GM18511 (cell line): Measurements from ENCODE around the gene FAM120B.

ENCODE experiments used
- ATAC-seq: cut with Tn5 transposase; IDR thresholded peaks from one replicate; pipeline ENCODE4 v1.9.1; 2021; ENCODE audit warnings: mild to moderate bottlenecking, moderate library complexity; ENCODE audit not compliant: unreplicated experiment

The FAM120B gene

DNA sequence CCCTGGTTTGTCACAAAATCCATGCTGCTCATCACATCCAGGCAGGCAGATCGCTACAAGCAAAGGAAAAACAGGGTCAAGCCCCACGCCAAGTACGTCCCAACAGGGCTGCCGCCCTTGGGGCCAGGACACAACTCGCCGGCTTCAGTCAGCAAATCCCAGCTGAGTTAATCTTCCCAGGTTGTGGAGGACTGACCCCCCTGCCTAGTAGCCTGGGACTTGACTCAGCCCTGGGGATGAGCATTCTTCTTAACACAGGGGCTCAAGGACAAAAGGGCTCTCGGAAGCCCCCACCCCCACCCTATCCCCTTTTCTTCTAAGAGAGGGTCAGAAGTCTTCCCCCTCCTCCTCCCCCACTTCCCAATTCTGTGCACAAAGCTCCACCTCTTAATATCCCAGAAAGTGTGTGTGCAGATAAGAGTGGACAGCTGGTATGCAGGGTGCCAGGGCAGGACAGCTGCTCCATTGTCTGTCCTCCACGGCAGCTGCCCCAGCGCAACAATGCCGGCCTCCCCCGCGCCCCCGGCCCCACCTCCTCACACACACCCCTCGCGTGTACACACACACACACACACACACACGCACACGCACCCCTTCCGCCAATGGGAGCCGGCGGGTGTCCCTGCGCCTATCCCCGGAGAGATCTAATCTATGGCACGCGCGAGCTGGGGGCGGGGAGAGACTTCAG is 20.2 kb upstream of the FAM120B start:
- no peak for ATAC-seq

DNA sequence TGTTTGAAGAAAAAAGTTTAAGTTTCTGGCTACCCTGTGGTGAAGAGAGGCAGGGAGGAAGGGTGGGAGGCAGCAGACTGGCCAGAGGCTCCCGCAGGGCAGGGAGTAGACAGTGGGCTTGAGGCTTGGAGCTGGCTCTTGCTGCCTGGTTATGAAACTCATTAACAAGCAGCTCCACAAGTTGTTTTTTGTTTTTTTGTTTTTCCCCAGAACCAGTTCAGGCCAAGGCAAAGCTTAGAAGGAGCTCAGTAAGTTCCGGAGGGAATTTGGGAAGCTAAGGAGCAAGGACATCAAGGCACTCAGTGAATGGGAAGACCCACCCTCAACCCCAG is 19.7 kb upstream of the FAM120B start:
- ATAC-seq, result no peak

DNA sequence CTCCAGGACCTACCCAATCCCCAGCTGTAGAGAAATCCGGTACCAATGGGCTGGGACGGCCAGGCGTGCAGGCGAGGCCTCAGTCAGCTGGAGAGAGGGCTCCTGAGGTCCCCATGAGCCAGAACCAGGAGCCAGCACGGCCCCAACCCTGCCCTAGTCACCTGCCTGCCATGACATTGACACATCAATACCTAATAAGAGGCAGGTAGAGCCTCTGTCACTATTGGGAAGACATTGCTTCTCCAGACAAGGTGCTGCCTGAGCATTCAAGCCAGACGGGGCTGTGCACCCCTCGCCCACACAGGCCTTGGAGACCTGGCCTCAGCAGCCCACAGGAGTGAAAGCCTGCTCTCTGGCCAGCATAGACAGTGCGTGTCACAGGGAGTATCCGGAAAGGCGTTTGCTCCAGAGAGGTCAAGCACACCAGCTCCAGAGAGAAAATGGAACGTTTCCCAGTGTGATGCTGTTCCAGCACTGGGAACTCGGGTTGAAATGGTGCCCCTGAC is 19.1 kb upstream of the FAM120B start:
- no peak for ATAC-seq

DNA sequence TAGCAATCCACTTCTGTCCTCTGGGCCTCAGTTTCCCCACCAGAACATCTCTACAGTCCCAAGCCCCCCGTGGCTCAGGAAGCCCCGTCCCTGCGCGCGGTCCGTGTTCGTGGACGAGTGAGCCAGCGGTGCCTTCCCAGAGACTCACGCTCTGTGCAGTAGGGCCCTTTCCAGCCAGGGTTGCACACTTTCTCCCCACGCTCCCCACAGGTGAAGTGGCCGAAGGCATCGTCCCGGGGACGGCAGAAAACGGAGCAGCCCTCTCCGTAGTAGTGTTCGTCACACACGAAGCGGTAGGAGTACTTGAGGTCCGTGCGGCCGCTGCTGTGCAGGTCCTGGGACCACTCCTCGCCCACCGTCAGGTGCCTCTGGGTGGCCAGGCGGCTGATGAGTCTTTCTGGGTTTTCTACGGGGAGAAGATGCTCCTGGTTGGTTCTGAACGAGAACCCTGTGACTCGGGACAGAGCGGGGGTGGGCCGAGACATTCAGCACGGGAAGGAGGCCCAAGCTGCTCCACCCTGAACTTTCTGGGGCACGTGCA is 18.4 kb upstream of the FAM120B start:
- ATAC-seq, result no peak

DNA sequence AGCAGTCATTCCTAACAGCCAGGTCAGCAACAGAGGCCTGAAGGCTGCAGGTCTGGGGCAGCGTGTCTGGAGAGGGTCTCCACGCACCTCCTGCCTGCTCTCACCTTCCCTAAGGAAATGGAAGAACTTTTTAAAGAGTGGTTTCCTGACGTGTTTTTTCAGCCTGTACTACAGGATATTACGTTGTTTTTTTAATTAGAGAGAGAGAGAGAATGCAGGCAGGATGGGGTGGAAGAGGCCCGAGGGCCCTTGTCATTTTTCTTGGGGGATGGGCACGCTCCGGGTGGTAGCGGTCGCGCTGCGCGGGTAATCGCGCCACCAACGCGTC is 17.7 kb upstream of the FAM120B start:
- ATAC-seq, result no peak

DNA sequence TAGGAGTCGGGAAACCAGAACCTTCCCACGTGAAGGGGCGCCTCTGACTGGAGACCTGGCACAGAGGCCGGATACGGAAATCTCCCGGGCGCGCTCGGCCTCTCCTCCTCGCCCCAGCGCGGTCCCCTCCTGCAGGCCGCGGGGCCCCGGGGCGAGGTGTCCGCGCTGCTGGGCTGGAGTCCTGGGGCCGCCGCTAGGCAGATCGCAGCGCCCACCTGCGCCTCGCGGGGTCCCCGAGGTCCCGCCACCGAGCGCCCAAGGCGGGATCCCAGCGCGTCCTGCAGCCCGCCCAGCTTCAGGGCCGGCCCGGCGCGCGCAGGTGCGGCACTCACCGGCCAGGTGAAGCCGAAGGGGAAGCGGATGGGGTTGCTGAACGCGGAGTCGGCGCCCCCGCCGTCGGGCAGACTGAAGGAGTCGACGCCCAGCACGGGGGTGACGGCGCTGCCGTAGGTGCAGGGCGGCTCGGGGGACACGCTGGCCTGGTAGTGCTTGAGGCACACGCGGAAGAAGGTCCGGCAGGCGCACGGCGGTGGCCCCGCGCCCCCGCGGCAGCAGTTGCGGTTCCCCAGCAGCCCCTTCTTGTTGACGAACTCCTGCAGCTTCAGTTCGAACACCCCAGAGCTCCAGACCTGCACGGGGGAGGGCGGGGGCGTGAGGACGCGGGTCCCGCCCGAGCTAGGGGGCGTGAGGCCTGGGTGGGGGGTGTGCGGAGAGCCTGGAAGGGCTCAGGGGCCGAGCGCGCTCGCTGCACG is 17.2 kb upstream of the FAM120B start:
- no peak for ATAC-seq

DNA sequence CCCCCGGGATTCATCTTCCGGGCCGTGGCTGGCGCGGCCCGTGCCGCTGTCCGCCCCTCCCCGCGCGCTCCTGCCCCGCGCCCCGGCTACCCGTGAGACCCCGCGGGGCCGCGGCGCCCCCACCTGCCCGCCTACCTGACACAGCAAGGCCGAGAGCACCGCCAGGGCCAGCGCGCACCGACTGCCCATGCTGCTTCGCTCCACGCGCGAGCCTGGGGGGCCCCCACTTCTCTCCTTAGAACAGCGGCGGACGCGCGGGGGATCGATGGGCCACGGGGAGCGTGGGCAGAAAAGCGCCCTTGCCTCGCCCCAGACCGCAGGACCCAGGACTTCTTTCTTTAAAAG is 16.6 kb upstream of the FAM120B start:
- ATAC-seq, result no peak

DNA sequence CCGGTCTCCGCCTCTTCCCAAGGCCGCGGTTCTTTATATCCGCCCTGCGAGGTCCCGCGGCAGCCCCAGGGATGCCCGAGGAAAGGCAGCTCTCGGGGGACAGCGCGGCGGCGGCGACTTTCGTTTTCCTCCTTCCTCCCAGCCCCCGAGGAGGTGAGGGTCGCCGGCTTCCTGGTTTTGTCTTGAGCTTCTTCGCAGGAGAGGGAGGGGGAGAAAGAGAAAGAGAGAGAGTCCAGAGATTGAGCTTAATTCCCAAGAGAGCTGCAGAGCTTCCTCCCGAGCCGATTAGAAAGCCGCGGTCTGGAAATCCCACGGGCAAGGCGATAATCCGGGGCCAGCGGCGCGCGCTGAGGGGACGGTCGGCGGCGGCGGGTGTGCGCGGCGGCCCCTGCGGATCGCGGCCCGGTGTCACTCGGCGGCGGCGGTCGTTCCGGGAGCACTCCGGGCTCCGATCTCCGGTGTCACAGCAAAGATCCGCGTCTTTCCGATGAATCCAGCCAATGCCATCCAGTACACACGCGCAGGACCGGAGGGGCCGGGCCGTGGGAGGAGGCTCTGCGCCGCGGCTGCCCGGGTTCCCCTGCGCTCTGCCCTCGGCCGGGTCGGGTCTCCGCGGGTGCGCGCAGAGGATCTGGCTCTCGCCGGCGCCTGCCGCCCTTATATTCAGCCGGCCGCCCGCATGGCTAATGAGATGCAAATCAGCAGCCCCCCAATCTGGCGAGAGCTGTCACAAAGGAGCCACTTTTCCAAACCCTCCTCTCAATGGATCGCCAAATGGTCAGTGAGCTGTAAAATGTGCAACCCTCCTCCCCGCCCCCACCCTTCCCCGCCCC is 16.0 kb upstream of the FAM120B start, which contains the start of gene DLL1:
Gene DLL1 (minus strand): TSS at position 783 of the 833 bp plus-strand sequence. CDS start 939 bp downstream, outside the sequence.
- no peak for ATAC-seq

DNA sequence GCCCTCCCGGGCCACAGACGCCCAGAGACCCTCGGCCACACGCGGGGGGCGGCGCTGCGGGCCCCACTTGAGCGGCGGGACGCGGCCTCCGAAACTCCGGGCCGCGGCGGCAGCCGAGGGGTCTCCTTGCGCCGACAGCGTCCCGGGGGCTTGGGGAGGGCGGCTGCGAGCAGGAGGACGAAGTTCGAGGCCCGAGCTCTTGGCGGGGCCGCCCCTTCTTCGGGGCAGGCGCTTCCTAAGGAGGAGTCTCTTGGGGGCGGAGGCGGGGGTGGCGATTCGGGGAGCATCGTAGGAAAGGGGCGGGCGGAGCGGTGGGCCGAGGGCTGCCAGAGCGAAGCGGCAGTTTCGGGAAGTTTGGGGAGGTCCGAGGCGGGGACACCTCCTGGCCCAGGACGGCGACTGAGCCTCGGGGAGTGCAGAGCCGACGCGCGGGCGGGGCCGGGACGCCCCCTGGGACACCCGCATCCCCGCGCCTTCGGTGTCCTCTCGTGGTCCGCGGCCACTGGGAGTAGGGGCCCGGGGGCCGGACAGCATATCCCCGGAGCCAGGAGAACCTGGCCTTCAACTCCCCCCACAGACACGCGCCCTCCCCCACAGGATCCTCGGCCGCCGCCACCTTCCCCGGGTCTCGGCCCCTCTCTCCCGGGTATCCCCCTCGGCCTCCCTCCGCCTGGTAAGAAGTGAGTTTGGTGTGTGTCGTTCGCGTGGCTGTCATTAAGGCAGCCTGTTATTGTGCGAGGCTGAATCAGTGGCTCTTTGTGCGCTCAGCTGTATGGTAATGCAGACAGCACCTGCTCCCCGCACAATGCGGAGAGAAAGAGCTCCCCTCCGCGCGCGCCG is 15.1 kb upstream of the FAM120B start:
- peak; percentile 38 for ATAC-seq

DNA sequence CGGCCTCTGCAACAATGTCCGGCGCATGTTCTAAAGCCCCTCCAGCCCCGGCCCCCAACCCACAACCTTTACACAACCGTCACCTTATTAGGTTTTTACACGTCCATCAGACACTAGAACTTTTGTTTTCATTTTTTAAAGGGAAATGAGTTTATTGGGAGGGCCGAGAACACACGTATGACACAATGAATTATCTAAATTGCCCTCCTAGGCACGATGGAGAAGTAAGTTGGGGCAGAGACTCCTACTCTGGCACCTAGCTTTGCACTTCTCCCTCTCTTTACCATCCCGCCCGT is 14.5 kb upstream of the FAM120B start:
- ATAC-seq, result no peak

DNA sequence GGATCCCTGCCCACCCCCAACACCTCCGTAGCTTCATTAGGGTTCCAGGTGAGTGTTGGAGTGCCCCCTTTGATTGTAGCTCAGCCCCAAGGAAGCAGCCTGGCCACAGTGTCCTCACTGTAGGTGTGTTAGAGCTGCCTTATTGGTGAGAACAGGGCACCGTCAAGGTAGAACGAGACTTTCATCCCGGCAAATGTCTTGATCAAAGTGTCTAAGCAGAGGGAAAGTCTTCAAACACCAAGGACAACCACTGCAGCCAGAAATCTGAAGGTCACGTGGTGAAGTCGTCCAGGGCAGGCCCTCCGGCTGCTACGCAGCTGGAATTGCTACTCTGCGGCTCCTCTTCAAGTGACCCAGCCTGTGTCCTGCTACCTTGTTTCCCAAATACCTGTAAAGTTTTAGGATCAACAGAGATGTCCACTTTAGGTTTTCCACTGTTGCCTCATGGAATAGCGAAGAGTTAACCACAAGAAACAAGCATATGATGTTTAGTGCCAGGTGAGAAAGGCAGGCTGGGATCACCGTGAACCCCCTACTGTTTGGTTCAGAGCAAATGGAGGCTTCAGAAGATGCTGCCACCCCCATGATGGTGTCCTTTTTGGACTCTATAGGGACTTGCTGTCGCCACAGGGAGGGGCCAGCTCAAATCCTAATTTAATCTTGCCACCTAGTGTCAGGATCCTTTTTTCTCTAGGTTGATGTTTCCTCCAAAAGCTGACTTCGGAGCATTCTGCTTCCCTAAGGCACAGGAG is 14.0 kb upstream of the FAM120B start:
- ATAC-seq, result no peak

DNA sequence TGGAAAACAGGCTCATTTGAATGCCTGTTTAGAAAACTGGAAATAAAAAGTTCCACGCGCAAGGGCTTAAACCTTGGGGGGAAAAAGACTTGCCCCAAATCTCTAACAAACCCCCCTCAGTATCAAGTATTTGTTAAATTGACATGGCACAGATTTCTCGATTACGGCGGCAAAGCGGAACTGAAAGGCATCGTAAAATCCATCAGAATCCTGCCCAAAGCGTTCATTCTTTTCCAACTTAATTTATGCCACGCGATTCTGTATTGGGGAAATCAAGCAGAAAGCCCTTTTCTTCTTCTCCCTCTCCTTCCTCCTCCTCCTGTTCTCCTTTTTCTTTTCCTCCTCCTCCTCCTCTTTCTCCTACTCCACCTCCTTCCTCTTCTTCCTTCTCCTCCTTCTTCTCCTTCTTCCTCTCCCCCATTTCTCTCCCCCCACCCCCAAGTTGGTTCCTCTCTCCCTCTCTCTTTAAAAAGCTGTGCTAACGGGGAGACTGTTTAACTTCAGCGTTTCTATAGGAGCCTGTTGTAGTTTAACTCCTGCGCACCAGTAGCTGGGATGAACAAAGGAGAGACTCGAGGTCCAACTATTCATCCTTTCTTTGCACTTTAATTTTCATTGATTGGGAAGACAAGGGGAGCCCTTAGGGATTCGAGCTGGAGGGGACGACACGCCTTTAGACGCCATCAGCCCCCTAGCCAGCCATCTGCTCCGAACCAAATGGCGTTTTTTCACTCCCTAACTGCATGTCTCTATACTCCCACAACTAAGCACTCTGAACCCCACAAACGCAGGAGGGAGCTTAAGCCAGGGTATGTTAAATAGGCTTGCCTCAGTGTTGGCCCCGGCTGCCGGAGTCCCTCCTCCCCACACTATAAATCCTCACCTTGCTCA is 13.0 kb upstream of the FAM120B start:
- no peak for ATAC-seq

DNA sequence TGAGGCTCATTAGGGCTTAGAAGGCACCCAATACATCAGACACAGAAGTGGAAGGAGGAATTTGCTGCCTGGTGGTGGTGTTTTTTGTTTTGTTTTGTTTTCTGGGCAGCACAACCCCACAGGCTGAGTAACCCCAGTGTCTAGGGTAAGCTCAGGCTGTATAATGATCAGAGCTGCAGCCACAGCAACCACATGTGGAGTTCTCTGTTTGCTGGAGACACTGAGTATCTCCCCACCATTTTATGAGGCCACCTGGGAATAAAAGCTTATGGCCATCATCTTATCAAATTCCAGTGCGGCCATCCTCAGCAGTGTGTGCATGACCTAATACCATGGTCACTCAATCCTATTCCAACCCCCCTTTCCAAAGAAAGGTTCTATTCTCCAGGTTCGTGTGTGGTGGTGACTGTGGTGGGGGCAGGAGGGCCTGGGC is 12.2 kb upstream of the FAM120B start:
- ATAC-seq, result no peak

DNA sequence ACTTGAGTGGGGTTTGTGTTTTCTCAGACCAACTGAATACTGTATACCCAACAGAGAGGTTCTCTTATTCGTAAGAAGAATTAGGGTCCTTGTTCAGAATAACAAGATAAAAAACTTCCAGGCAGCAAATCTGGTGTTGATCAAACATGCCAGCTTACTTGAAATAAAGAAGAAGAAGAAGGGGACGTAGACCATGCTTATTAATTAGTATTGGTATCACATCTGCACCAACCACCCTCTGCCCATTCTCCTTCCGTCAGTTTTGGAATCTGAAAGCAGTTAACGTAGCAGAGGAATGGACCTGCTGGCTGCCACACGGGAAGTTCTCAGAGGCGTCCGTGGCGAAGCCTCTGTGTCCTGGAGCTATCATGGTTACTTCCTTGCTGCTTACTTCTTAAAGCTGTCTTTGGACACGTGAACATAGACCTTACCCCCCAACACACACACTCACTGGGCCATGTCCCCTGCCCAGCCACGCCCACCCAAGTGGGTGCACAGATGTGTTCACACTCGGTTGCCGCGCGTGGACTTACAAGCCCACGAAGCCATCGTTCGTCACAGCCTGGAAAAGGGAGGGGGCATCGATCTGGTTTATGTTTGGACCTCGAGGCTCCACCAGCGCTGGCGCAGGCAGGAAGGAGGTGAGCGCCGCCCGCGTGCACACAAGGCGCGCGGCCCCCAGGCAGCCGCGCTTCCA is 11.6 kb upstream of the FAM120B start:
- ATAC-seq, result peak; percentile 7

DNA sequence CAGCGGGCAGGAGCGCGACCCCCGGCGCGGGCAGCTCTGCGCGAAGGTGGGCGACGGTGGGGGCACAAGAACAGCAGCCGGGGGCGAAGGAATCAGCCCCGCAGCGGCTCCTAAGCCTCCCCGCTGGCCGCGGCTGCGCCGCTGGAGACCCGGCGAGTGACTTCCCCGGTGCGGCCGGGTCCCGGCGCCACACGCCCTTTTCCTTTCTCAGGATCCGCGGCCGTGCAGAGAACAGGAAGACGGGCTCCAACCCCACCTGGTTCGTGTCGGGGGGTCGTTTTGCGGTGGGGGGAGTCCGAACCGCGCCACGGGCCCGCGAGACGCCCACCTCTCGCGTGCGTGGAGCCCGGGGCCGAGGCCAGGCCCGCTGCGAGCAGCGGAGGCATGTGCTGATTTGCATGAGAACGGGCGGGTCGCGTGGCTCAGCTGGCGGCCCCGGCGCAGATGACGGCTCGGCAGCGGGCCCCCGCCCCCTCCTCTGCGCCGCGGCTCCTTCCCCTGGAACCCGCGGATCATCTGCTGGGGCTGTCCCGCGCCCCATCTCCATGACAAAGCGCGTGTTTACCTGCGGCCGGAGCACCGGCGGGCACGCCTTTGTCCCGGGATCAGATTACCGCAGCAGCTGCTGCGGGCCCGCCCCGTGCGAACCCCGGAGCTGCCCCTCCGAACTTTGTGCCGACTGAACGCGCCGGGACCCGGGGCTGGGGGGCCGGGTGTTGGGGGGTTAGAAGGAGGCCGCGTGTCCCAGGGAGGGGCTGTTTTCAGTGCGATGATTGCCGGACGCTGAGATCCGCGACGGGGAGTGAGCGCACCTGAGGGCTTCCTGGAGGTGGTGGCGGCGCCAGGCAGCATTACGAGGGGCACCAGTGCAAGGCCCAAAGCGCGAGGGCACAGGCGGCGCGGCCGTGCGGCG is 10.8 kb upstream of the FAM120B start:
- ATAC-seq, result peak; percentile 60

DNA sequence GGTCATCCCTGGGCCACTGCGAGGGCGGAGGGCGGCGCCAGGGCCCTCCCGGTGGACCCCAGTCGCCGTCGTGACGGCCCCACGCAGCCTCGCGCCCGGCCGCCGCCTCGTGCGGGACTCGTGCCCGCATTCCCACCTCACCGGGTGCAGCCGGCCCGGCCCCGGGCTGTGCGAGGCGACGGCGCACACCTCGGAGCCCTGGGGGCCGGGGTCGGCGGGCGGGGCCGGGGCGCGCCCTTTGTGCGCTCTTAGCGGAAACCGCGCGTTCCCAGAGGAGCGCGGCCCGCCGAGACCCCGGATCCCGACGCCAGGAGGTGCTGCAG is 10.2 kb upstream of the FAM120B start:
- ATAC-seq, result no peak

DNA sequence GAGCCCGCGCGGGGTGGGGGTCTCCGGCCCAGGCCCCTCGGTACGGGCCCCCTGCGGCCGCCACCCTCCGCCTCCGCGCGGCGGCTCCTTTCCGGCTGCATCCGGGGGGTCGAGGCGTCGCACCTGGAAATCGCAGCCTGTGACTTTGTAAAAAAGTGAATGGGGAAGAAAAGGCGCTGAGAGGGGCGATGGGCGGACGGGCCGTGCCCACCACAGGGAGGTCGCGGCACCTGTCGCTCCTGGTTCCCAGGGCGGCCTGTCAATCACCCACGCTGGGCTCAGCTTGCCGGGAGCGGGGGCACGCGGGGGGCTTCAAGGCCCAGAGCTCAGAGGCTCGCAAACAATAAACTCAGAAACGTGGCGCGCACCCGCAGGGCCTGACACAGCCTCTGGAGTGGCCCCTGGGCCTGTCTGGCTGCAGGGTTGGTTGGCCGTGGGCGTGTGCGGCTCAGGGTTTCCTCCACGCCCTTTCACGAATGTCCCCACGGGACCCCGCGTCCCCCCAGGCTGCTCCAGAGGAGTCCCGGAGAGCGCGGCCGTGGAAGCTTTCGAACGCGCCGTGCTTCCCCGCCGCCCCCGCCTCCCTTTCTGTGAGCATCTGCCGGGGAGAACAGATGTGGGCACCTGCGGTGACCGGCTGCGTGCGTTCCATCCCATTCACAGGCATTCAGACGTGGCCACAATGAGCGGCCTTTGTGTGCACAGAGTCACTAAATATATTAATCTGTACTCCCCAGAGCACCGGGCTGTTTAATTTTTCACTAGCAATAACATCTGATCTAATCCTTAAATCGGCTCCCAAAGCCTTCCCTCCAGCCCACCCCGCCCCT is 9.6 kb upstream of the FAM120B start:
- ATAC-seq, result no peak
